Amniotic epithelial cell (primary cell): ENCODE data around the gene DZIP1.

Experiments
- DNase-seq: peaks from one replicate; pipeline ENCODE4 v3.0.0-alpha.2; 2010; ENCODE audit warnings: low read depth

The DZIP1 gene

DNA sequence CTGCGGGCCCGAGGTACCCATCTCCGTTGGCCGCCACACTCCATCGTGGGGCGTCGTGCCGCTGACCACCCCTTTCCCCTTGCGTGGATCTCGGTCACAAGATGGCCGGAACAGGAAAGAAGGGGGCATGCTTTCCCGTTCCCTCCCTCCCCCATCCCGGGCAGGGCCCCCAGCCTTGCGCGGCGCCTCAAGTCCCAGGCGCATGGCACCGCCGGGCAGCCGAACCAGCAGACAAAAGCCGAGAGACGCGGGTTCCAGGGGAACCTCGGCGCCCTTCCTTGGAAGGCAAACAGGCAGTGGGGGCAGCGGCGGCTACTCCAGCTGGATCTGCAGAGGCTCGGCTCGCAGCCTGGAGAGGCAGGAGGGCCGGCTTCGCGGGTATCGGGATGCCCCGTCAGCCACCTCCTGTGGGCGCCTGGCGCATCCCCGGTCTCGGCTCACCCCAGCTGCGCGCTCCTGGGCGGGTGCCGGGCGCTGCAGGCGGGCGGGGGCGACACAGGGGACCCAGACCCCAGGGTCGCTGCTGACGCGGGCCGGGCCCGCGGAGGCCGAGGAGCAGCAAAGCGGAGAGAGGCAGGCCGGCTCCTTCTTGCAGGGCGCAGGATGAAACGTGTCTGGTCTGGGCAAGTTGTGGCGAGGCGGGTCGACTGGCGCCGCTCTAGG, 439 bp downstream of the DZIP1 start:
- peak; percentile 40 for DNase-seq

DNA sequence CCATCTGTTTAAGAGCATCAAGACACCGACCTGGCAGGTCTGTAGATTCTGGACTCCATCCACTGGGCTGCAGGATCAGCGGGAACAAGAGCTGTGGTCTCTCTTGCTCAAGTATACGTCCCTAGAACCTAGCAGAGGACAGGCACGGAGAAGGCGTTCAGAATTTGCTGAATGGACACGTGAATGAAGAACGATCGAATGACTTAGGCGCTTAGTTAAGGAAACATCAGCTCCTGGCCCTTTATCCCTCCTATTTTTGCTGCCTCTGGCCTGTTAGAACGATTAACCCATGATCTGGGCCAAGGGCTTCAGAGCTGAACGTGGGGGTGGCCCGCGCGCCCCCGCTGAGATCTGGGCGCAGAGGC, 953 bp downstream of the DZIP1 start:
- peak; percentile 49 for DNase-seq

DNA sequence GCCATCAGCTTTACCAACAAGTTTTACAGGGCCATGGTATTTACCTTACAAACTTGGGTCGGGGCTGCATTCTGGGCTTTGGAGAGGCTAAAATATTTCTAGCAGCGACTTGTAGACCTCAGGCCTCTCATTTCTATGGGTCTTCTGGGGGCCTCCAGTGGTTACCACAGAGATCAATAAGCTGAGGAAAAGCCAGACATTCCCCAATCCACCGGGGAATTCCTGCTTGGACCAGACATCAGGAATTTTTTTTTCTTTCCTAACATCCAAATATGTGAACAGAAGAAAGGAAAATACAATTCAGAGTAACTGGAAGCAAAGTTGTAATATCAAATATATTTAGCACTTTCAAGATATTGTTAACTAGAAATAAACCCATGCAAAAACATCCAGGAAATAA, 1.5 kb downstream of the DZIP1 start:
- DNase-seq: no peak

DNA sequence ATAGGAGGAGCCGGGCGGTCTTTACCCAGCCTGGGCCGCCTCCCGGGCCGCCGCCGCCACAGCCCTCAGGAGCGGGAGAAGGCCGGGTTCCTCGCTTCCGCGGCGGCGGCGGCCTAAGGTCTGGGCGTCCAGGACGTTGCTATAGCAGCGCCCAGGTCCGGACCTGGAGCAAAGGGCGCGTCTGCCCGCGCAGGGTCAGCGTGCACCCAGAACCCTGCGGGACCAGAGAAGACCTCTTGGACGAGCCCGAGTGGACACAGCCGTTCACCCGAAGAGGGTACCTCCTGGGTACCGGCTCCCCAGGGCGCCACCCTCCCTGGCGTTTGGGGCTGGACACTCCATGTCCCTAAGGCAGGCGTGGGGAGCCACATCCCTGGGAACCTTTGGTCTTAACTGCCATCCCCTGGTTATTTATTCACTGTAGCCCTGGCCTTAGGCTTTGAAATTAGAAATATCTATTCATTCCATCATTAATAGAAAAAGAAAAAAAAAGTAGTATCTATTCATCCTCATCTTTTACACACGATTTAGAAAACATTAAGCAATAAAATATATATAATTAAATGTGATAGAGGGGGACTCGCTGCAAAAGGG, 2.4 kb downstream of the DZIP1 start:
- DNase-seq: peak; percentile 51

DNA sequence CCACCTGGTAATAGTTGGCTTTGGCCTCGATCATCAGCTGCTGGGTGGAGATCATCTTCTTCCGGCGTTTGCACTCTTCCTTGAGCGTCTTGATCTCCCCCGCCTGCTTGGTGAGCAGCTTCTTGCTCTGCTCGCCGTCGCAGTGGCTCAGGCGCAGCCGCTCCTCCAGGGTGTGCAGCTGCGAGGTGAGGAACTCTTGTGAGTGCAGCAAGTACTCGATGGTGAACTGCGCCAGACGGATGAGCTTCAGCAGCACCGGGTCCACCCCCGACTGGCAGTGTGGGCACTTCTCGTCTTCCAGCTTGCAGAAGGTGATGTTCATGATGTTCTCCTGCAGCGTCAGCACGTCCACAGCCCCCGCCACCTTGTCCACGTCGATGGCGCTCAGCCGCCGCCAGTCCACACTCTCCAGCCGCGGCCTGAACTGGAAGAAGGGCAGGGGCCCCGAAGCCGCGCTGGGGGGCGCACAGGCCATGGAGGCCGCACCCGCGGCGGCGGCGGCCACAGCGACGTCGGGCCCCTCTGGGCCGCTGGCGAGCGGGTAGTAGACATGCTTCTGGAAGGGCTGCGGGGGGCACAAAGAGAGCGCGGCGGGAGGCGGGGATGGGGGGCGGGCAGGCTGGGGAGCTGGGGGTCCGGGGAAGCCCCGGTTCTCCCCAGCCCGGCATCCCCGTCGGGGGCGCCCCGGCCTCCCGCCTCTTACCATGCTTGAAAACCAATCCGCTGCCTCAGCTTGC, 3.0 kb downstream of the DZIP1 start:
- DNase-seq: peak; percentile 70

DNA sequence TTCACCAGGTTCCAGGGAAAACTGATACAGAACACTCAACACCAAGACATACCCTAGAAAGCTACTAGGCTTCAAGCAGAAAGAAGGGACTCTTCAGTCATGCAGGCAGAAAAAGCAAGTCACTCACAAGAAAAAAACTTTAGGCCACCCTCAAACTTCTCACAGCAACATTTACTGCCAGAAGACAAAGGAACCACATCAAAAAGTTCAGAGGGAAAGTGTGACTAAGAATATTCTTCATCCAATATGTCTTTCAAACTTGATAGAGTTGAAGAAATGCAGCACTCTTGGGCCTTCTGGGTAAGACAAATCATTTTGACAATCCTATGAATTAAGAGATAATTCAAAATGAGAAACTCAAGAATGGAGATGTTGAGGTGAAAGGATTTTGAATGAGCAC, 7.7 kb downstream of the DZIP1 start:
- no peak for DNase-seq

DNA sequence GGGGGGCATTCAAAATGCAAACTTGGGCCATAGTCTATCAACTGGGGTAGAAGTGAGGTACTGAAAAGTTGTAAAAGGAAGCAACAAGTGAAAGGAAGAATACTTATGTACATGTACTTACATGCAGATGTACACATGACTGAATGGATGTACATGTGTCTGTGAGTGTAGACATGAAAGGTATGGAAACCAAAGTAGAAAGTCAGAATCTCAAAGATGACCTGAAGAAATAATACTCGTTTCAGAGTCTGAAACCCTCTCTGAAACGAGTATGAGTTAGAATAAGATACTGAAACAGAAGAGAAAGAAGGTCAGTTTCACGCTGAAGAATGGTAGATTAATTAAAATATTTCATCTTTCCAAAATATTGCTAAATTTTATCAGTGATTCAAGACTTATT, 13.9 kb downstream of the DZIP1 start:
- DNase-seq: no peak

DNA sequence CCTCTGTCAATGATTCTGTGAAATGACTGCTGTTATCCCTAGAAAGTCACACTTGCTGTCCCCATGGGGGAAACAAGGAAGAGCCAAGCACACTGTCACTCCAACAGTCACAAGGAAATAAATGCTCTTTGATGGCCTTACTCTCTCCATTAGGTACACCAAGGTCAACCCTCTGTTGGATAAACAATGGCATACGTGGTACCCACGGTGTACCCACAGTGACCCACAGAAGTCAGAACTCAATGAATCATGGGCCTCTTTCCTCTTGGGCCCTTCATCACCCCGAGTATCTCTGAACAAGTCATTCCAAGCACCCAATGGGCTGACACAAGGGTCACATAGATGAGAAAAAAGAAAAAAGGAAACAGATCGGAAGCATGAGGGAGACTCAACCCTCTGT, 15.4 kb downstream of the DZIP1 start:
- no peak for DNase-seq

DNA sequence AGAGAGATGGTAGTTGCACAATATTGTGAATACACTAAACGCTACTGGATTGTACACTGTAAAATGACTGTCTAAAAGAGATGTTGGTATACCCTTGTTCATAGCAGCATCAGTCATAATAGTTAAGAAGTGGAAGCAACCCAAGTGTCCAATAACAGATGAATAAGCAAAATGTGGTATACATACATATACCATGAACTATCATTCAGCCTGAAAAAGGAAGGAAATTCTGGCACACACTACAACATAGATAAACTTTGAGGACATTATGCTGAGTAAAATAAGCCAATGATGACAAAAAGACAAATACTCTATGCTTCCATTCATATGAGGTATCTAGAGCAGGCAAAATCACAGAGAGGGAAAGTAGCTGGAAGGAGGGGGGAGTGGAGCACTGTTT, 16.0 kb downstream of the DZIP1 start:
- no peak for DNase-seq

DNA sequence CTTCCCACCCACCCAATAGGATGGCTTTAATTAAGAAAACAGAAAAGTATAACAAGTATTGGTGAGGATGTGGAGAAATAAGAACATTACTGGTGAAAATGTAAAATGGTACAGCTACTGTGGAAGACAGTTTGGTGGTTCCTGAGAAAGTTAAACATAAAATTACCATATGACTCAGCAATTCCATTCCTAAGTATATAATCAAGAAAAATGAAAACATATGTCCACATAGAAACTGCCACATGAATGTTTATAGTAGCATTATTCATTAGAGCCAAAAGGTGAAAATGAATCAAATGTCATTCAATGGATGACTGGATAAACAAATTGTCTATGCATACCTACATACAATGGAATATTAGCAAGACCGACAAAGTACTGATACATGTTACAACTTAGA, 16.9 kb downstream of the DZIP1 start:
- DNase-seq: no peak

DNA sequence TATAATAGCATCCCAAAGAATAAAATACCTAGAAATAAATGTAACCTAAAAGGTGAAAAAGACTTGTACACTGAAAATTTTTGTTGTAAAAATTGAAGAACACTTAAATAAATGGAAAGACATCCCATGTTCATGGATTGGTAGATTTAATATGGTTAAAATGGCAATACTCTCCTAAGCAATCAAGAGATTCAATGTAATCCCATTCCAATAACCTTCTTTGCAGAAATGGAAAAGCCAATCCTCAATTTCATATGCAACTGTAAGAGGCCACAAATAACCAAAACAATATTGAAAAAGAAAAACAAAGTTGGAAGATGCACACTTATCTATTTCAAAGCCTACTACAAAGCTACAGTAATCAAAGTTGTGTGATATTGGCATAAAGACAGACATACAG, 17.7 kb downstream of the DZIP1 start:
- no peak for DNase-seq

DNA sequence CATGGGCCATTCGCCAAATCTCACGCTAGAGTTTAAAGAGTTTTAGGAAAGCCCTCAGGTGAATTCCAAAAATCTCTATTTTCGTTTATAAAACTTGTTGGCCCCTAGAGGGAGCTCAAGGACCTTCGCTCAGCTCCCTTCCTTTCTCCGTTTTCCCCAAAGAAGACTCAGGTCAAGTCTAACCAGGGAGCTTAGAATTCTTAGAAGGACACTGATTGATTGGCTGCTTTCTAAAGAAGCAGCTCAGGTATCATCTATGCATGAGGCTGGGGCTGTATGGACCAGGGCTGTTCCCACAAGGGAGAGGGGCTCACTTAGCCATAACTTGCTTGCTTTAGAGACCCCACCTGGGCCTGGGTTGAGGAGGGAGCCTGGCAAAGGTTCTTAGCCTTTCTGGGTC, 20.5 kb downstream of the DZIP1 start:
- peak; percentile 58 for DNase-seq

DNA sequence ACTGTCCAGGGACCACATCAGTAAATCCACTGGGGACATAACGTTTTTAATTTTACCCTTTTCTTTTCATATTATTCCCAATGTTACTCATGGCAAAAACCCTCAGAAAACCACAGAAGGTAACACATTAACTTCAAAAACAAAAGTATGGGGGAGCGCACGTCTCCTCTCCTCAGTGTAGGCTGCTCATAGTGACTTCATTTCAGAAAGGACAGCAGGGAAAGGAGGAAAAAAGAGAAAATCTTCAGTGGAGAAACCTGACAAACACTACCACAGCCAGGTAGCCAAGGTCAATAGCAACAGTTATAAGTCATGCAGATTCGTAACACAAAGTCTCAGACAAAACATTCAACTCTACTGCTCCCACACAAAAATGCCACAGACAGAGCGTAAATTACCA, 21.4 kb downstream of the DZIP1 start:
- DNase-seq: no peak

DNA sequence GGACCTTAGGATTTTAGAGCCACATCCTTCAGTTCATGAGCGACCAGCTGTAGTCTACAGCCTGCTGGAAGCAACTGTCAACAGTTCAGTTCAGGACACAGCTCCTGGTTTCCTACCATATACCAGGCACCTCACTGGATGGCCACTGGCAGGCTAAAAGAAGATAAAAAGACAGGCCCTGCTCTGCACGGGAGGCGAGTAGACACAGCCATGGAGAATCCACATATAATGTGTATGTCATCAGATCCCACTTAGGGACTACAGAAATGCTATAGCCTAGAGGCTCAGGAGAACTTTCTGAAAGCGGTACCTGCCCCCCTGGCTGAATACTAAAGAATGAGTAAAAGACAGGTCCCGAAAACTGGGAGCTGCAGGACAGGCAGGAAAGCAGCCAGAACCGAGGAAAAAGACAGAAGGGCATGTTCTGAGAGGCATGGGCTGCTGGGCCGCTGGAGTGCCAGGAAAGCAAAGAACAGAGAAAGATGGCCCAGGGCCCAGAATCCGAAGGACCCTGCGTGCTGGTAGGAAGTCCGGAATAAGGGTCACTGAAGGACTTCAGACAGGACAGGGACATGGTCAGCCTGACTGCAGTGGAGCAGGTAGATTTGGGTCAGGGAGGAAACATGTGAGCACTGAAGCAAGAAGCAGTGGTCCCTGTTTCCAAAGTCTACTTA, 23.5 kb downstream of the DZIP1 start:
- DNase-seq: no peak

DNA sequence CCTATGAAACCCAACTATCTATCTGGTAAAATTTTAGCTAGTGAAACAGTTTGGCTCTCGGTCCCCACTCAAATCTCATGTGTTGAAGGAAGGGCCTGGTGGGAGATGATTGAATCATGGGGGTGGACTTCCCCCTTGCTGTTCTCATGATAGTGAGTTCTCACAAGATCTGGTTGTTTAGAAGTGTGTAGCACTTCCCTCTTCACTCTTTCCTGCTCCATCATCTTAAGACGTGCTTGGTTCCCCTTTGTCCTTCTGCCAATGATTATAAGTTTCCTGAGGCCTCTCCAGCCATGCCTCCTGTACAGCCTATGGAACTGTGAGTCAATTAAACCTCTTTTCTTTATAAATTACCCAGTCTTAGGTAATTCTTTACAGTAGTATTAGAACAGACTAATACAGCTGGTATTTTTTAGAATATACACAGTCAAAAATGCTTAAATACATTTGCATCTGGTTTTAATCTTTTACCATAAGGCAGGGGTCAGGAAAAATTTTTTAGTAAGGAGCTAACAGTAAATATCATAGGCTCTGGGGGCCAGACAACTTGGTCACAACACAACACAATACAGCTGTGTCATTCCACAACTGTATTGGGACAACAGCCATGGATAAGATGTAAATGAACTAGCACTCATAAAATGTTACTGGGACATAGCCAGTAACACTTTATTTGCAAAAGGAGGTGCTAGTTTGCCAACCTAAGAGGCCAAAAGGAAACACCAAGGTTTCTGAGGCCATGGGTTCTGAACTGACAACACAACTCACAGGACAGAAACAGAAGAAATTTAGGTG, 24.3 kb downstream of the DZIP1 start:
- DNase-seq: no peak

DNA sequence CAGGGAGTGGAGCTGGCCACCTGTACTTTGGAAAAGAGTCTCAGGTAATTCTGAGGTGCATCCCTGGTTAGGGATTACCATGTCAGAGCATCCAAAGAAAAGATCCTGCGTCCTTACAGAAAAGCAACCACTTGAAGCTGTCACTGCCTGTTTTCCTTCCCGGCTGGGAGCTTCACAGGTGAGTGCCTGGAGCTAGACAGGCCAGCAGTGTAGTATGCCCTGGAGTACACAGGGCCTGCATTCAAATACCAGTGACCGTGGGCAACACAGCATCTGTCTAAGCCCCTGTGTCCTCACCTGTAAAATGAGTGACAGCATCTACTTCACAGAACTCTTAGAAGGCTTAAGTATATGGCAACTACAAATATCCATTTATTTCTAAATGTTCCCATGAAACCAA, 29.0 kb downstream of the DZIP1 start:
- DNase-seq: no peak

DNA sequence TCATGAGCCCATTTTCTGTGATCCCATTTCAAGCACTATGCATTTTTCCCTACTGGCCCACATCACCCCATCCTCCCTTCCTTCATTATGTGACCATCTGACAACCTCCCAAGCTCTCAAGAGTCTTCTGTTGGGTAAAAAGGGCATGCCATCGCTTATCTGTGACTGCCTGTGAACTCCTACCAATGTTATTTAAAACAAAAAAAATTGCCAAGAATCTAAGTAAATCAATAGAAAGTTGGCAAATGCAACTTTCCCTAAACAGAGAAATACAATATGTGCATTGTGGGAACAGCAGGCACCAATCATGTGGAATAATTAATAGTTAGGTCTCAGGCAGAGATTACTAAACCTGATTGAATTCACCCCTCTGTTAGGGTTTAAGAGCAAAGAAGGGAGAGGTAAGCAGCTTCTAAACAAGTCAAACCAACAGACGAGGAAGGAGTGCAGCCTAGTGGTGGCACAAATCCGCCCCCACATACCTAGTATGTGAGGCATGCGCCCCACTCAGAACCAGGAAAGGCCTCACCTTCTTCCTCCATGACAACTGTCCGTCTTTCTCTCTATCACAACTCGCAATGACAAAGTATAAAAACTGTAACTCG, 29.8 kb downstream of the DZIP1 start:
- DNase-seq: no peak

DNA sequence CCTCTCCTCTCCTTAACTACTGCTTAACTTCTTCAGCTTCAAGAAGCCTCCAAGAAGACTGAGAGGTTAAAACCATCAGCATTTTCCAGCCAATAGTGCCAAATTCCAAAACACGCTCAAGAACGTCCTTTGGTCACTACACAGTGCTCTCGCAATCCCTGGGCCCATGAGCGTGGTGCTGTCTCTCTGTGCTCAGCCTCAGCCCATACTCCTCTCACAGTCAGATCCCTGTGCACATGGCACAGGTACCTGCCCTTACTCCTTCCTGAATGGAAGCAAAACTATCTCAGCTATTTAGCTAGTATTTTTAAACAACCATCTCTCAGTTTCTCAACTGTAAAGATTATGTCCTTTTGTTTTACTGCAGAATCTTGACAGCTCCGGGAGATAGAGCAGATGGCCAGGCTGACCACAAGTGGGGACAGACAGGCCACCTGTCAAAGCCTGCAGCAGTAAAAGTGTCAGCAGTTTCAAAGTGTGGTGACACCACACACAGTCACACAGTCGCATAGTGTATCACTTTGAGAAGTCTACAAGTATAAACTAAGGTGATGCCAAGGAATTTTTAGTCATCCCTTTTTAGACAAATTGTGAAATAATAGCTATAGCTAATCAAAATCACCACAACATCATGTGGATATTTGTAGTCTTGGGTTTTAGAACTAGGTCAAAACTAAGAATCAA, 35.7 kb downstream of the DZIP1 start:
- no peak for DNase-seq

DNA sequence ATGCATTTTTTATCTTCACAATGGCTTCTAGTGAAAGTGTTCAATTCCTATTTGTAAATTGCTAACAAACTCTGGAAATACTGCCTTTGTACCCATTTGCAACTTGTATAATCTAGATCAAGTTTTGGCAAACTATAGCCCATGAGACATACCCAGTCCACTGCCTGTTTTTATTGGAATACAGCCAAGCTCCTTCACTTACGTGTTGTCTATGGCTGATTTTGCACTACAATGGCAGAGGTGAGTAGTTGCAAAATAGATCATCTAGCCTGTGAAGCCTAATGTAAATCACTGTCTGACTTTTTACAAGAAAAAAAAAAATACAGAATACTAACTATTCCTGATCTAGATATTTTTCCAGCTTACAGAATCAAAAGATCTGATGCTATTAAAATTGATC, 37.1 kb downstream of the DZIP1 start:
- DNase-seq: peak; percentile 17

DNA sequence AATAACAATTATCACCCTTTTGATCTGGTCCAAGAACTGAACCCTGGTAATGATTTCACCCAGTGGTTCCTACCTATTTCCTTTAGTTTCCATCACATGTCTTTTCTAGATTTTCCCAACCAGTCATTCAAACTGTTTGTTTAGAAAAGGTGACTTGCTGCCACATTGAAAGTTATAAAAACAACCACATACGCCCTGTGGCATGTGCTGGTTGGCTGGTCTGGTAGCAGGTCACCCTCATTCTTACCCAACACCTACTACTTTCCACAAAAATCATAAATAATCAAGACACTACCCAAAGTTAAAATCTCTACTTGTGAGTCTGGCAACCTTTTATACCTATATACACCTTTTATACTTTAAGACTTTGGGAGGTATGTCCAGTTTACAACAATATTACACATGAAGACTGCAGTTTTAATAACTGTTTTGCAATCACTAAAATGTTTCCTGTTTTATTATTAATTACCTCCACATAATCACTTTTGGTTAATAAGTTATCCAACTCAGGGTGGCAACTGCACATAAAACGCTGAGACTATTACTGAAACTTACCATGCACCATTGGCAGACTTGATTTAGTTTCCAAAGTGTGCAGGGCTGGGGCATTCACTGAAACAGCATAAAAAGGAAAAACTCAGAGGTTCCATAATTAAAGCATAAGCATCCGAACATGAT, 38.9 kb downstream of the DZIP1 start:
- DNase-seq: no peak

DNA sequence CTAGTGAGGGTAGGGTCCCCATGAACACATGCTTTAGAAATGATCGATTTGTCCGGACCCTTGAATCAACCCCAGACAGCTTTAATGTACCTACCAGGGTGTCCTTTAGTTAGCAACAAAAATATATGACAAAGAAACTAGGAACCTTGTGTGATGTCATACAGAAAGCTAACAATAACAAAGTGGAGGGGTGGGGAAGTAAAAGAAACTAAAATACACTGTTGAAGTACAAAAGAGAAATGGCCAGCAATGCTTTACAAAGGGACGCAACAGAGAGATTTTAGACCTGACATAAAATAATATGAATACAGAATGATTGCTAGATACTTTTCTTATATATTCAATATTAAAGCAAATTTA, 40.0 kb downstream of the DZIP1 start:
- DNase-seq: no peak
